H1 (cell line): Measurements from ENCODE around the gene ARHGAP8. TPM values are rescaled to one million over a fixed set of nuclear protein-coding genes. Genes with fewer than 3 reads are reported as not detected.

Experiments
- CTCF ChIA-PET: fragments of 300-600 bp; sonication (Branson Sonifier 250); formaldehyde crosslinking; loops from one replicate; lab custom pipeline; 2021; ENCODE audit not compliant: partially characterized antibody; lab: Charles Lee
- POLR2A ChIA-PET: fragments of 300-600 bp; sonication (Branson Sonifier 250); formaldehyde crosslinking; loops from one replicate; lab custom pipeline; 2021; ENCODE audit warnings: inconsistent platforms; ENCODE audit not compliant: partially characterized antibody; lab: Charles Lee
- DNase-seq, 2 experiments: peaks; one replicate each; pipeline versions ENCODE4 v3.0.0 to v3.0.0-alpha.2; 2010 to 2022; ENCODE audit warnings: low spot score in 2 of 2, low read depth in 1 of 2, mixed read lengths in 1 of 2
- FAIRE-seq: peaks from 2 replicates; lab custom pipeline; 2011; peaks lifted over from hg19 to GRCh38; lab: Jason Lieb, UNC
- H2AFZ ChIP-seq: 2 replicates; pipeline ENCODE4 v1.8.1; 2012; ENCODE audit warnings: low read length, inconsistent platforms
- H2AK5ac ChIP-seq: 2 replicates; pipeline ENCODE4 v1.6.1; 2013; ENCODE audit warnings: low read depth, low read length
- H2BK120ac ChIP-seq: replicated peaks from 2 replicates; pipeline ENCODE3; 2013; ENCODE audit warnings: low read depth, low read length, inconsistent platforms
- H2BK12ac ChIP-seq: 2 replicates; pipeline ENCODE4 v1.6.1; 2013; ENCODE audit warnings: low read depth, low read length
- H2BK15ac ChIP-seq: 2 replicates; pipeline ENCODE4 v1.6.1; 2013; ENCODE audit warnings: low read length
- H2BK20ac ChIP-seq: 2 replicates; pipeline ENCODE4 v1.6.1; 2013; ENCODE audit warnings: low read length
- H2BK5ac ChIP-seq: 2 replicates; pipeline ENCODE4 v1.6.1; 2013; ENCODE audit warnings: low read depth, low read length
- H3K14ac ChIP-seq: 2 replicates; pipeline ENCODE4 v1.6.1; 2013; ENCODE audit warnings: inconsistent platforms; ENCODE audit not compliant: insufficient read length
- H3K18ac ChIP-seq: 2 replicates; pipeline ENCODE4 v1.6.1; 2013; ENCODE audit warnings: low read length; ENCODE audit errors: extremely low read depth
- H3K23ac ChIP-seq: 2 replicates; pipeline ENCODE4 v1.6.1; 2013; ENCODE audit warnings: inconsistent platforms; ENCODE audit not compliant: insufficient read length
- H3K23me2 ChIP-seq: 2 replicates; pipeline ENCODE4 v1.6.1; 2013; ENCODE audit warnings: low read depth, low read length
- H3K27ac ChIP-seq: 2 replicates; pipeline ENCODE4 v1.6.1; 2011; ENCODE audit warnings: low read depth, low read length, inconsistent platforms
- H3K27me3 ChIP-seq, 4 experiments: replicated peaks in 1 of 4; 1 replicate in 1 of 4; 2 replicates in 3 of 4; pipeline versions ENCODE4 v1.6.1 to v1.8.1; 2011 to 2013; ENCODE audit warnings: low read length in 3 of 4, mild to moderate bottlenecking in 3 of 4, inconsistent platforms in 2 of 4, mixed read lengths in 2 of 4, moderate library complexity in 1 of 4; ENCODE audit not compliant: control insufficient read depth in 3 of 4, insufficient read depth in 3 of 4; ENCODE audit errors: extremely low read depth in 1 of 4
- H3K36me3 ChIP-seq, 4 experiments: 2 replicates each; pipeline versions ENCODE4 v1.6.1 to v1.8.1; 2011 to 2013; ENCODE audit warnings: mild to moderate bottlenecking in 4 of 4, low read length in 3 of 4, moderate library complexity in 2 of 4, control low read depth in 1 of 4, inconsistent platforms in 1 of 4; ENCODE audit not compliant: insufficient read depth in 4 of 4, control insufficient read depth in 2 of 4
- H3K4ac ChIP-seq: replicated peaks from 2 replicates; pipeline ENCODE3; 2013; ENCODE audit warnings: low read length, low read depth, mixed read lengths, inconsistent platforms; ENCODE audit not compliant: insufficient read length
- H3K4me1 ChIP-seq, 4 experiments: replicated peaks in 1 of 4; 1 replicate in 1 of 4; 2 replicates in 3 of 4; pipeline versions ENCODE4 v1.6.1 to v1.8.1; 2011 to 2013; ENCODE audit warnings: low read length in 3 of 4, inconsistent platforms in 2 of 4, mixed read lengths in 1 of 4; ENCODE audit not compliant: insufficient read depth in 4 of 4, control insufficient read depth in 3 of 4
- H3K4me2 ChIP-seq, 2 experiments: 2 replicates each; pipeline versions ENCODE4 v1.6.1 to v1.8.1; 2011 to 2013; ENCODE audit warnings: low read depth in 2 of 2, low read length in 2 of 2, control low read depth in 1 of 2, inconsistent platforms in 1 of 2, mild to moderate bottlenecking in 1 of 2; ENCODE audit not compliant: insufficient read depth in 1 of 2
- H3K4me3 ChIP-seq, 4 experiments: fragments of 200-600, 300-600 bp in 1 of 4; sonication (generic), shearing (Covaris generic), sonication (Bioruptor Twin) in 1 of 4; 2 replicates each; pipeline versions ENCODE4 v1.5.1 to v1.8.1; 2011 to 2016; ENCODE audit warnings: low read length in 4 of 4, low read depth in 3 of 4, control low read depth in 2 of 4, inconsistent platforms in 2 of 4, mild to moderate bottlenecking in 2 of 4, mixed read lengths in 1 of 4, moderate library complexity in 1 of 4; ENCODE audit not compliant: insufficient read depth in 2 of 4; ENCODE audit errors: extremely low read depth in 1 of 4
- H3K56ac ChIP-seq: replicated peaks from 2 replicates; pipeline ENCODE3; 2013; ENCODE audit warnings: low read depth, mild to moderate bottlenecking, mixed read lengths, low read length, inconsistent platforms; ENCODE audit not compliant: insufficient read length
- H3K79me1 ChIP-seq: 2 replicates; pipeline ENCODE4 v1.6.1; 2013; ENCODE audit warnings: low read depth, low read length, control low read depth
- H3K79me2 ChIP-seq, 2 experiments: 2 replicates each; pipeline versions ENCODE4 v1.6.1 to v1.8.1; 2012 to 2013; ENCODE audit warnings: low read length in 2 of 2, mild to moderate bottlenecking in 2 of 2, inconsistent platforms in 1 of 2; ENCODE audit not compliant: insufficient read depth in 2 of 2, control insufficient read depth in 1 of 2
- H3K9ac ChIP-seq, 4 experiments: replicated peaks in 1 of 4; 1 replicate in 1 of 4; 2 replicates in 3 of 4; pipeline versions ENCODE4 v1.6.1 to v1.8.1; 2011 to 2013; ENCODE audit warnings: low read depth in 3 of 4, low read length in 3 of 4, control low read depth in 2 of 4, mild to moderate bottlenecking in 2 of 4, moderate library complexity in 2 of 4, inconsistent platforms in 1 of 4; ENCODE audit errors: extremely low read depth in 1 of 4
- H3K9me3 ChIP-seq, 2 experiments: 2 replicates each; pipeline versions ENCODE4 v1.6.1 to v1.8.1; 2012 to 2013; ENCODE audit warnings: mild to moderate bottlenecking in 2 of 2, moderate library complexity in 2 of 2, control low read depth in 1 of 2, inconsistent platforms in 1 of 2, low read depth in 1 of 2, low read length in 1 of 2, mixed read lengths in 1 of 2; ENCODE audit not compliant: insufficient read depth in 2 of 2
- H4K20me1 ChIP-seq, 2 experiments: replicated peaks in 1 of 2; 2 replicates each; pipeline versions ENCODE3 to v1.8.1; 2011 to 2013; ENCODE audit warnings: inconsistent platforms in 2 of 2, low read length in 2 of 2, mild to moderate bottlenecking in 1 of 2; ENCODE audit not compliant: insufficient read depth in 2 of 2, control insufficient read depth in 1 of 2
- H4K5ac ChIP-seq: 2 replicates; pipeline ENCODE4 v1.6.1; 2013; ENCODE audit warnings: low read length, low read depth, mixed read lengths, inconsistent platforms; ENCODE audit not compliant: insufficient read length
- H4K8ac ChIP-seq: 2 replicates; pipeline ENCODE4 v1.8.0; 2013; ENCODE audit warnings: mild to moderate bottlenecking, moderate library complexity, low read length, inconsistent platforms; ENCODE audit not compliant: insufficient read depth; ENCODE audit errors: extremely low read depth
- H4K91ac ChIP-seq: replicated peaks from 2 replicates; pipeline ENCODE3; 2013; ENCODE audit warnings: low read length, mixed read lengths, inconsistent platforms; ENCODE audit not compliant: insufficient read length
- BCL11A ChIP-seq, 2 experiments: IDR thresholded peaks; one replicate each; pipeline ENCODE4 v1.6.1; 2011; ENCODE audit warnings: low read depth in 2 of 2, low read length in 2 of 2, mild to moderate bottlenecking in 2 of 2
- BRCA1 ChIP-seq: IDR thresholded peaks from 2 replicates; pipeline ENCODE4 v1.6.1; 2012; ENCODE audit warnings: low read depth, low read length, improper control_type of control experiment
- EGR1 ChIP-seq: IDR thresholded peaks from 2 replicates; pipeline ENCODE4 v1.6.1; 2011; ENCODE audit warnings: low read depth, low read length, borderline replicate concordance
- POLR2A ChIP-seq, 2 experiments: IDR thresholded peaks; 1 replicate in 1 of 2; 2 replicates in 1 of 2; pipeline ENCODE4 v1.6.1; 2011; ENCODE audit warnings: low read depth in 2 of 2, low read length in 2 of 2, mild to moderate bottlenecking in 2 of 2; ENCODE audit errors: control extremely low read depth in 1 of 2
- POLR2AphosphoS5 ChIP-seq: IDR thresholded peaks from 2 replicates; pipeline ENCODE4 v1.6.1; 2011; ENCODE audit warnings: low read depth, low read length
- RAD21 ChIP-seq, 2 experiments: IDR thresholded peaks in 1 of 2; conservative IDR thresholded peaks in 1 of 2; 2 replicates each; pipeline ENCODE4 v1.6.1; 2011; ENCODE audit warnings: low read depth in 2 of 2, low read length in 2 of 2, improper control_type of control experiment in 1 of 2, inconsistent platforms in 1 of 2, mild to moderate bottlenecking in 1 of 2, moderate library complexity in 1 of 2
- SAP30 ChIP-seq: fragments of 300-600 bp; sonication (generic); IDR thresholded peaks from 2 replicates; pipeline ENCODE4 v1.7.1; 2012; ENCODE audit warnings: low read length, moderate library complexity, mild to moderate bottlenecking, inconsistent platforms; ENCODE audit not compliant: insufficient read depth, insufficient replicate concordance
- SP2 ChIP-seq: IDR thresholded peaks from 2 replicates; pipeline ENCODE4 v1.6.1; 2012; ENCODE audit warnings: mild to moderate bottlenecking, low read length, inconsistent platforms
- WGBS, 2 experiments: shearing (Covaris generic) in 1 of 2; methylation state at CpG; one replicate each; pipeline versions ENCODE4 v1.1.6 to v1.1.7; 2013 to 2015; ENCODE audit warnings: low lambda C conversion rate in 2 of 2, mixed read lengths in 2 of 2, inconsistent platforms in 1 of 2, low coverage in 1 of 2, missing lambda C conversion rate in 1 of 2; ENCODE audit not compliant: insufficient replicate concordance in 2 of 2, insufficient coverage in 1 of 2, insufficient read length in 1 of 2; ENCODE audit errors: extremely low coverage in 1 of 2, missing lambda C conversion rate in 1 of 2; 5-methylcytosine and 5-hydroxymethylcytosine counted together
- polyA plus RNA-seq, 7 experiments: library from polyadenylated mRNA; depleted of rRNA in 3 of 7; stranded (reverse) in 5 of 7; unstranded in 2 of 7; fragments of >200 nt in 5 of 7; fragments of 200-250 nt in 2 of 7; gene quantifications; 1 replicate in 5 of 7; 2 replicates in 1 of 7; 4 replicates in 1 of 7; pipeline versions ENCODE4 v1.2.1 to v1.2.3, GENCODE V29; 2011 to 2013; ENCODE audit warnings: missing spikeins in 2 of 7, mixed read lengths in 2 of 7
- total RNA-seq: library from RNA; stranded (reverse); fragmentation: NEBNext Ultra II Directional; extraction: Animal tissue kit (Norgen Biotek cat#: 25700); gene quantifications from 2 replicates; pipeline ENCODE4 v1.2.1, GENCODE V29; 2021
- TF ChIP-seq, protein P1 (sequence below): IDR thresholded peaks from 2 replicates; pipeline ENCODE4 v1.6.1; 2012; ENCODE audit warnings: inconsistent platforms

The ARHGAP8 gene
- total and polyA plus RNA-seq, 2 of the 8 experiments (the other 6 are each of a cell fraction or from before 2014, with no cell fraction given), result 35.6 to 47.7 TPM

GRCh38 chr22:44819966-44820631 lies 67.7 kb downstream of the ARHGAP8 start:
- Histone ChIP-seq H3K9ac (no peak overlapping the region), H3K4ac (no peak overlapping the region), H2BK20ac (no peak overlapping the region), H3K56ac (no peak overlapping the region), H3K4me1 (peaks cover 0 to 13% (median 5%) of the 10 kb centered on the region in 4 experiments; a peak in 6 of 7 replicates), H2BK120ac (no peak overlapping the region), H4K8ac (no peak overlapping the region), H3K23ac (no peak overlapping the region), H4K20me1 (peaks cover 0 to 3% of the 10 kb centered on the region in 2 experiments), H4K91ac (no peak overlapping the region), H2AK5ac (no peak overlapping the region), H3K18ac (no peak overlapping the region), H3K79me1 (no peaks in the 10 kb centered on the region), H3K4me2 (no peak overlapping the region), H2BK5ac (peak overlapping the region; percentile 66; the same call in 1 of the 2 replicates), H2BK15ac (no peak overlapping the region), H3K4me3 (no peak overlapping the region), H3K27ac (no peak overlapping the region), H3K9me3 (no peaks in the 10 kb centered on the region), H3K14ac (no peak overlapping the region), H2BK12ac (no peak overlapping the region; the same call in 1 of the 2 replicates), H3K23me2 (no peaks in the 10 kb centered on the region), H4K5ac (no peak overlapping the region), H3K79me2 (no peaks in the 10 kb centered on the region), H2AFZ (no peak overlapping the region), H3K27me3 (no peaks in the 10 kb centered on the region), H3K36me3 (peaks cover 0 to 6% (median 4%) of the 10 kb centered on the region in 4 experiments; a peak in 3 of 8 replicates)
- POLR2A ChIA-PET, result interaction anchor here (0.6 to 0.8 kb wide), 2 partner anchors 10 to 347 kb away, joined by 3 read pairs; no protein-coding TSS in a partner anchor
- WGBS, 2 experiments, result 63% methylated on average over 18 of the region's 18 CpGs; no CpG with 5 or more reads in 1 of the 2 experiments
- CTCF ChIA-PET, result interaction anchor here (0.8 to 2.6 kb wide), 19 partner anchors 9 to 276 kb away, joined by 3 to 13 read pairs (median 4); no protein-coding TSS in a partner anchor
- DNase-seq (peak in 1 of 2 experiments; percentile 67), FAIRE-seq (no peak)
- no peak for TF ChIP-seq BRCA1
- TF ChIP-seq RAD21 (IDR thresholded peaks at IDR 0.05 in 1 of 2, conservative IDR thresholded peaks at IDR 0.05 in 1 of 2; ENCODE audit: low read depth in 2 of 2, low read length in 2 of 2), result no peak
- no peak for TF ChIP-seq BCL11A (IDR thresholded peaks at IDR 0.05; ENCODE audit: low read depth in 2 of 2, low read length in 2 of 2)
- TF ChIP-seq, protein P1, sequence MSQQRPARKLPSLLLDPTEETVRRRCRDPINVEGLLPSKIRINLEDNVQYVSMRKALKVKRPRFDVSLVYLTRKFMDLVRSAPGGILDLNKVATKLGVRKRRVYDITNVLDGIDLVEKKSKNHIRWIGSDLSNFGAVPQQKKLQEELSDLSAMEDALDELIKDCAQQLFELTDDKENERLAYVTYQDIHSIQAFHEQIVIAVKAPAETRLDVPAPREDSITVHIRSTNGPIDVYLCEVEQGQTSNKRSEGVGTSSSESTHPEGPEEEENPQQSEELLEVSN, result no peak
- no peak for TF ChIP-seq POLR2AphosphoS5
- no peak for TF ChIP-seq EGR1
- TF ChIP-seq POLR2A (IDR thresholded peaks at IDR 0.05; ENCODE audit: control extremely low read depth in 1 of 2, low read depth in 2 of 2, low read length in 2 of 2), result no peak
- no peak for TF ChIP-seq SP2
- TF ChIP-seq SAP30, result no peak
